MM.1S (cell line): ENCODE results near the gene RBFOX1.

ENCODE experiments used
- DNase-seq: peaks from one replicate; pipeline ENCODE4 v3.0.0-alpha.2; 2015
- H2AFZ ChIP-seq: fragments of 300-600 bp; sonication (generic); 2 replicates; pipeline ENCODE4 v1.6.0; 2016; ENCODE audit warnings: antibody characterized with exemption, low read length
- H3F3A ChIP-seq: fragments of 300-600 bp; sonication (generic); 2 replicates; pipeline ENCODE4 v1.6.1; 2016; ENCODE audit warnings: mild to moderate bottlenecking, antibody characterized with exemption, low read length, moderate library complexity, mixed read lengths; ENCODE audit not compliant: insufficient read depth
- H3K27ac ChIP-seq: fragments of 300-600 bp; sonication (generic); 2 replicates; pipeline ENCODE4 v1.5.1; 2016; ENCODE audit warnings: mild to moderate bottlenecking, low read length
- H3K27me3 ChIP-seq: fragments of 300-600 bp; sonication (generic); replicated peaks from 2 replicates; pipeline ENCODE4 v1.6.0; 2016; ENCODE audit warnings: low read length; ENCODE audit not compliant: insufficient read depth
- H3K36me3 ChIP-seq: fragments of 300-600 bp; sonication (generic); replicated peaks from 2 replicates; pipeline ENCODE4 v1.6.1; 2016; ENCODE audit warnings: mild to moderate bottlenecking, low read length, mixed read lengths; ENCODE audit not compliant: insufficient read depth
- H3K4me1 ChIP-seq: fragments of 300-600 bp; sonication (generic); 2 replicates; pipeline ENCODE4 v1.6.1; 2016; ENCODE audit warnings: low read length, mixed read lengths
- H3K4me2 ChIP-seq: fragments of 300-600 bp; sonication (generic); 2 replicates; pipeline ENCODE4 v1.6.0; 2016; ENCODE audit warnings: low read depth, low read length
- H3K4me3 ChIP-seq: fragments of 300-600 bp; sonication (generic); 2 replicates; pipeline ENCODE4 v1.5.1; 2016; ENCODE audit warnings: low read length, mixed read lengths
- H3K79me2 ChIP-seq: fragments of 300-600 bp; sonication (generic); 2 replicates; pipeline ENCODE4 v1.6.1; 2016; ENCODE audit warnings: mixed run types, low read length, mixed read lengths
- H3K9ac ChIP-seq: fragments of 300-600 bp; sonication (generic); 2 replicates; pipeline ENCODE4 v1.6.1; 2016; ENCODE audit warnings: low read length, mixed read lengths
- H3K9me2 ChIP-seq: fragments of 300-600 bp; sonication (generic); replicated peaks from 2 replicates; pipeline ENCODE4 v1.6.1; 2016; ENCODE audit warnings: mild to moderate bottlenecking, low read length, mixed read lengths; ENCODE audit not compliant: insufficient read depth
- H3K9me3 ChIP-seq: fragments of 300-600 bp; sonication (generic); replicated peaks from 2 replicates; pipeline ENCODE4 v1.6.1; 2016; ENCODE audit warnings: mild to moderate bottlenecking, low read length, mixed read lengths; ENCODE audit not compliant: insufficient read depth
- H4K20me1 ChIP-seq: fragments of 300-600 bp; sonication (generic); 2 replicates; pipeline ENCODE4 v1.6.1; 2016; ENCODE audit warnings: mild to moderate bottlenecking, low read length, moderate library complexity, mixed read lengths; ENCODE audit not compliant: insufficient read depth
- EZH2 ChIP-seq: fragments of 300-600 bp; sonication (generic); optimal IDR thresholded peaks from 2 replicates; pipeline ENCODE3; 2017; ENCODE audit warnings: low read depth, mild to moderate bottlenecking, antibody characterized with exemption, low read length, mixed read lengths
- EZH2phosphoT487 ChIP-seq: fragments of 300-600 bp; sonication (generic); IDR thresholded peaks from 2 replicates; pipeline ENCODE4 v1.6.1; 2018; ENCODE audit warnings: antibody characterized with exemption, low read length
- TF ChIP-seq, protein P1 (sequence below): fragments of 300-600 bp; sonication (generic); IDR thresholded peaks from 2 replicates; pipeline ENCODE4 v1.5.1; 2016; ENCODE audit warnings: antibody characterized with exemption, low read length, mixed read lengths

RBFOX1 gene

DNA sequence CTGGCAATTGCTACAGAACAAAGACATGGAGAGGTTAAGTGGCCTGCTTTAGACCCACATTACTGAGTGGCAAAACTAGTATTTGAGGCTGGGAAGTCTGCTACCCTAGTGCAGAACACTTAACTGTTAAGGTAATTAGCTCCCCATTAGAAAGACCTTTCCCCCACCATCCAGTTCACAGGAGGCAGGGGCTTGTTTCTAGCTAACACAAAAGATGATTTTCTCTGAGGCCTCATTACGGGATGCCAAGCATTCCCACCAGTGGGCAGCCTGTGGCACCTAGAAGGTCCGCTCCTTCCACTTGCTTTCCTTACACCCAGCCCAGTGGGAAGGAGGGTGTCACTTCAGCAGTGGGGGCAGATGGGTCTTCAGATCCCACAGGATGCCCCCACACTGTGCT is 99.1 kb downstream of the RBFOX1 start:
- H3K27ac ChIP-seq, result no peak overlapping the region
- no peaks in the 10 kb centered on the region for H3K36me3 ChIP-seq
- H3K27me3 ChIP-seq, result no peaks in the 10 kb centered on the region
- no peak overlapping the region for H3K4me2 ChIP-seq
- H2AFZ ChIP-seq, result no peak overlapping the region
- H3K4me3 ChIP-seq, result no peak overlapping the region
- no peaks in the 10 kb centered on the region for H3K79me2 ChIP-seq
- TF ChIP-seq EZH2phosphoT487, result no peak
- TF ChIP-seq, protein P1, sequence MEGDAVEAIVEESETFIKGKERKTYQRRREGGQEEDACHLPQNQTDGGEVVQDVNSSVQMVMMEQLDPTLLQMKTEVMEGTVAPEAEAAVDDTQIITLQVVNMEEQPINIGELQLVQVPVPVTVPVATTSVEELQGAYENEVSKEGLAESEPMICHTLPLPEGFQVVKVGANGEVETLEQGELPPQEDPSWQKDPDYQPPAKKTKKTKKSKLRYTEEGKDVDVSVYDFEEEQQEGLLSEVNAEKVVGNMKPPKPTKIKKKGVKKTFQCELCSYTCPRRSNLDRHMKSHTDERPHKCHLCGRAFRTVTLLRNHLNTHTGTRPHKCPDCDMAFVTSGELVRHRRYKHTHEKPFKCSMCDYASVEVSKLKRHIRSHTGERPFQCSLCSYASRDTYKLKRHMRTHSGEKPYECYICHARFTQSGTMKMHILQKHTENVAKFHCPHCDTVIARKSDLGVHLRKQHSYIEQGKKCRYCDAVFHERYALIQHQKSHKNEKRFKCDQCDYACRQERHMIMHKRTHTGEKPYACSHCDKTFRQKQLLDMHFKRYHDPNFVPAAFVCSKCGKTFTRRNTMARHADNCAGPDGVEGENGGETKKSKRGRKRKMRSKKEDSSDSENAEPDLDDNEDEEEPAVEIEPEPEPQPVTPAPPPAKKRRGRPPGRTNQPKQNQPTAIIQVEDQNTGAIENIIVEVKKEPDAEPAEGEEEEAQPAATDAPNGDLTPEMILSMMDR, result no peak
- no peaks in the 10 kb centered on the region for H3K4me1 ChIP-seq
- H3K9me2 ChIP-seq, result no peaks in the 10 kb centered on the region
- no peak for DNase-seq
- H3K9ac ChIP-seq, result no peak overlapping the region
- H4K20me1 ChIP-seq, result no peaks in the 10 kb centered on the region
- no peaks in the 10 kb centered on the region for H3K9me3 ChIP-seq
- no peaks in the 10 kb centered on the region for H3F3A ChIP-seq

DNA sequence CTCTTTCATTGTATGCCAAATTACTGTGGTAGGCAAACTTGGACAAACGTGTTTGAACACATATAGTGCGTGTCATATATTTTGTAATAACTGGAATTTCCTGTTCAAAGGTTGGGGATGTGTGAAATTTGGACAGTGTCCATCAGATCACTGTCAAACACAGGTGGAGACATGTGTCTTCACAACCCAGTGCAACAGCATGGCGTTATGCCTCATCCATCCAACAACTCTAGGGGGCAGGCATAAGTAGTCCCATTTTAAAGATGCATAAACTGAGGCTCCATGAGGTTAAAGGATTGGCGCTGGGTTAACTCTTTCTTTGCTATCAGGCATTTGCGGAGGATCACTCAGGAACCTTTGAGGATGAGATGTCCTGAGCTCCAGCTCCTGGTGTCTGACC is 103.7 kb downstream of the RBFOX1 start:
- Histone ChIP-seq H3K4me3 (no peak overlapping the region), H3F3A (no peaks in the 10 kb centered on the region), H3K4me1 (no peaks in the 10 kb centered on the region), H3K27ac (no peak overlapping the region), H4K20me1 (no peaks in the 10 kb centered on the region), H2AFZ (no peak overlapping the region), H3K4me2 (no peak overlapping the region), H3K9me2 (no peaks in the 10 kb centered on the region), H3K9ac (no peak overlapping the region), H3K36me3 (no peaks in the 10 kb centered on the region), H3K79me2 (no peaks in the 10 kb centered on the region), H3K9me3 (no peaks in the 10 kb centered on the region), H3K27me3 (no peaks in the 10 kb centered on the region)
- TF ChIP-seq, protein P1, result no peak
- TF ChIP-seq EZH2, result no peak
- TF ChIP-seq EZH2phosphoT487, result no peak
- no peak for DNase-seq

GRCh38 chr16:7437135-7437804 is 104.6 kb downstream of the RBFOX1 start:
- Histone ChIP-seq H3F3A (no peaks in the 10 kb centered on the region), H3K4me3 (no peak overlapping the region), H3K79me2 (no peaks in the 10 kb centered on the region), H2AFZ (no peak overlapping the region), H3K9me2 (no peaks in the 10 kb centered on the region), H3K9me3 (no peaks in the 10 kb centered on the region), H3K27ac (no peak overlapping the region), H3K27me3 (no peaks in the 10 kb centered on the region), H3K36me3 (no peaks in the 10 kb centered on the region), H3K9ac (no peak overlapping the region), H3K4me2 (no peak overlapping the region), H4K20me1 (no peaks in the 10 kb centered on the region), H3K4me1 (no peaks in the 10 kb centered on the region)
- no peak for DNase-seq
- TF ChIP-seq, protein P1, result no peak
- TF ChIP-seq EZH2 (no peak), EZH2phosphoT487 (no peak)
